Measurements from ENCODE around the gene ZBTB32.

The ZBTB32 gene

DNA sequence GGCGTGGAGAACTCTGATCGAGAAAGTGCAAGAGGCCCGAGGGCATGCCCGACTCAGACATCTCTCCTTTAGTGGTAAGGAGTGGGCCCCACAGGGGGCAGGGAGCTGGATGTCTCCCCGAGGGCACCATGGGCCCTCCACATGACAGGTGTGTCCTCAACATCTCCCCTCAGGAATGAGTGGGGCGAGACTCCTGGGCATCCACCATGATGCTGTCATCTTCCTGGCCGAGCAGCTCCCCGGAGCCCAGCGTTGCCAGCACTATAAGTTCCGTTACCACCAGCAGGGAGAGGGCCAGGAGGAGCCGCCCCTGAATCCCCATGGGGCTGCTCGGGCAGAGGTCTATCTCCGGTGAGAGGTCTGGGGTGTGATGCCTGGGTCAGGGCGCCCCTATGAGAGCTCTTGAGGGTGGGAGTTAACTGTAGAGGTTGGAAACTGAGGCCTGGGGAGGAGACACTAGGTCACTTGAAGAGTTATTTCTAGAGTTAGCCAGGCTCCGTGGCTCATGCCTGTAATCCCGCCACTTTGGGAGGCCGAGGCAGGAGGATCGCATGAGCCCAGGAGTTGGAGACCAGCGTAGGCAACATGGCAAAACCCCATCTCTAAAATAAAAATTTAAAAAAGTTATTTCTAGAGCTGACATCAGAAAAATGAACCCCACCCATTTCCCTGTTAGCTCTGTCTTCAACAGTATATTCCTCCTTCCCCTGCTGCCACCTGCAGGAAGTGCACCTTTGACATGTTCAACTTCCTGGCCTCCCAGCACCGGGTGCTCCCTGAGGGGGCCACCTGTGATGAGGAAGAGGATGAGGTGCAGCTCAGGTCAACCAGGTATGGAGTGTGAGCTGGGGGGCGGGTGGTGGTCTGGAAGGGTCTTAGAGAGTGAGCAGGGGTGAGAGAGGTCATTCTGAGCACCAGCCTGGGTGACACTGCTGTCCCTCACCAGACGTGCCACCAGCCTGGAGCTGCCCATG lies 32.8 kb downstream of the ZBTB32 start:
- DNase-seq (ENCODE audit: low read depth in 2 of 2), result no peak

DNA sequence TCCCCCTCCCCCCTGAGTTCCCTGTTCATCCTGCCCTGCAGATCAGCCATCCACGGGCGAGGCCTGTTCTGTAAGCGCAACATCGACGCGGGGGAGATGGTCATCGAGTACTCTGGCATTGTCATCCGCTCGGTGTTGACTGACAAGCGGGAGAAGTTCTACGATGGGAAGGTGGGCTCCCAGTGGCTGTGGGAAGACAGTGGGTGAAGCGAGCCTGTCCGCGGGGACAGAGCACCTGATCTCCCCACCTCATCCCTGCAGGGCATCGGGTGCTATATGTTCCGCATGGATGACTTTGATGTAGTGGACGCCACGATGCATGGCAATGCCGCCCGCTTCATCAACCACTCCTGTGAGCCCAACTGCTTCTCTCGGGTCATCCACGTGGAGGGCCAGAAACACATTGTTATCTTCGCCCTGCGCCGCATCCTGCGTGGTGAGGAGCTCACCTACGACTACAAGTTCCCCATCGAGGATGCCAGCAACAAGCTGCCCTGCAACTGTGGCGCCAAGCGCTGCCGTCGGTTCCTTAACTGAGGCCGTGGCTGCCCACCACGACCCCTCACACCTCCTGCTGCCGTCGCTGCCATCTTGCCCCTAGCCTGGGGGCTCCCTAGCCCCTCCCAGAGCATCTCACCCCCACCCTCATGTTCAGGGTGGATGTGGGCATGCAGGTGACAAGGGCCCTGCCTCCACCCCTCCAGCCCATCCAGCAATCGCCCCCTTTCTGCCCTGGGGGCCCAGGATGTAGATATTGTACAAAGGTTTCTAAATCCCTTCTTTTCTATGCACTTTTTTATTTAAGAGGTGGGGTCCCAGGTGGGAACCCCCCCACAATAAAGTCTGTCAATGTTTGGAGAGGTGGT lies 33.9 kb downstream of the ZBTB32 start:
- DNase-seq (ENCODE audit: low read depth in 2 of 2), result no peak

DNA sequence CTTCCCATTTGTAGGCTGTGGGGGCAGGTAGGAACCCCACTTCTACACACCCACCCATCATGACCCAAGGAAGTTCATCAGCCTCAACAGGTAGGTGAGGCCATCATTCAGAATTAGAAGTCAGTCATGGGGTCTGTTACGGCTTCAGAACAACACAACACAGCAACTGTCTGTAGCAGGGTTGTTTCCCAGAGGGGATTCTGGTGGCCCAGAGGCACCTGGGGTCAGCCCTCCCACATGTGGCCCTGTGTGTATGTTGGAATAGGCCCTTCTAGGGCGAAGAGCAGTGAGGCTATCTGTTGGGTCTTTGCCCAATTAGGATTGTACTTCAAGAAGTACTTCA lies 34.5 kb downstream of the ZBTB32 start:
- DNase-seq (ENCODE audit: low read depth in 2 of 2), result no peak

DNA sequence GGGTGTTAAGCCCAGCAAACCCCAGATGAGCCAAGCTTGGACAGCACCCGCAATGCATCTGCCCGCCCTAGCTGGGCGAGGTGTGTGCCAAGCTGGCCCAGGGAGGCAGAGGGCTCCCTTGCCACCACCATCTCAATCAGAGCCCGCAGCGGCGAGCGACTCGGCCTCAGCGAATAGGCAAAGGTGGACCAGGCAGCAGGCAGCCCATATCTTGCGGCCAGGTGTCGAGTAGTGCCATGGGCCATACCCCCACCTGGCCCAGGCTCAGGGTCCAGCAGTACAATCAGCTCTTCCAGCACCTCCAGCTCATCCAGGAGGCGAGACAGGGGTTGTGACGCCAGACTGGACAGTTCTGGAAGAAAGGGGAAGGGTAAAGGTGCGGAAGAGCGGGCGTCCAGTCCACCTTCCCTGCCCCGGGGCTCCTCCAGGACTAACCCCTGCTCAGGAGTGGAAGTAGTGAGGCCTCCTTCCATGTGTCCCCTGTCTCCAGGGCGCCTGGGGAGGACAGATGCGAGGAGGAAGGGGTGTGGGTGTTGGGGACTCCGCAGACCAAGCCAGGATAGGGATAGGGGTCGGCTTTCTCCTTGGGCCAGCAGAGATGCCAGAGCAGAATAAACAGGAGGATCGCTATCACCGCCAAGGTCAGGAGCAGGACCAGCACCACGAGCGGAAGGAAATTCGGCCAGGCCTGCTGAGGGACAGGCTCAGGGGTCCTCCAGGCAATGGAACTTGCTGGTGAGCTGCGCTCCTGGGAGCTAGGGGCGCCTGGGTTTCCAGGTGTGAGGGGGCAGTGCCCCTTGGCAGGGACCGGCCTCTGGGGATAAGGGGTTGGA lies 35.1 kb downstream of the ZBTB32 start:
- DNase-seq (ENCODE audit: low read depth in 2 of 2), result no peak

DNA sequence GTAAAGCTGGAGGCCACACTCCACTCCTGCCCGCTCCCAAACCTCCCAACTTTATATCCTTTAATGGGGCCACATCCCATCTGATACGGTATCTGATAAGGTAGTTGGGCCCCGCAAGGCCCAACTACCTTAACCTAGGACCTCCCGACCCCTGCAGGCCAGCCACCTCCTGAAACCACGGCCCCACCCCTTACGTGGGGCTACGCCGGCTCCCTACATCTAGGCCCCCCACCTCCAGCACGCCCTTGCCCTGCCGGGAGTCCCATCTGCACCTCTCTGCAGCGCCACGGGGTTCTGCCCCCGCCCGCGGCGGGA lies 35.7 kb downstream of the ZBTB32 start:
- DNase-seq (ENCODE audit: low read depth in 2 of 2), result no peak

DNA sequence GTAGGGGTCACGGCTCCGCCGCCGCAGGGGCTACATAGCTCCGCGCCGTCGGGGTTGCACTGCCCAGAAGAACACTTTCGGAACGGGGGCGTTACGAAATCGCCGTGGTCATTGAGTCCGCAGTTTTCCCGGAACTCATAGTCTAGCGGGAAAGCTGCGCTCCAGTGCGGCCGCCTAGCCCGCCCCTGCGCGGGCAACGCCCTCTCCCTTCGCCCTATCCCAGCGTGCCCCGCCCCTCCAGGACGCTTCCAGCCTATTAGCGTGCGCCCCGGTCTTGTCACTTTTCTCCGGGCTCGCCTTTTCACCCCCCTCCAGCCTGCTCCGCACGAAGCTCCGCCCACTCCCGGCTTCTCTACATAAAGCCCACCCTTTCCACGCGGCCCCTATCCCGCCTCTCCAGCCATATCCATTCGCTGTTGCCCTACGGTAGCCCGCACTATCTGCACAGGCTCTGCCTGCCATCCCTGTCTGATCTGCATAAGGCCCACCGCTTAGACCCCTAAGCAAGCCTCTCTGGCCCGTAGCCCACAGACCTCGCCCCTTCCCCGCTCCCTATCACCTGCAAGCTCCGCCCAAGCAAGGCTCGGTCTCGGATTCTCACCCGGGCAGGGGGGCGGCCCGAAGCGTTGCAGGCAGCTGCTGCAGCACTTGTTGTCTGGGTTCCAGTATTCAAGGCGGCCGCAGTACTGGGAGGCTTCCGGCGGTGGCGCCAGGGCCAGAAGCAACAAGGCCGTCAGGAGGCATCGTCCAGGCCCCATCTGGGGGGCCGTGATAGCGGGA lies 36.3 kb downstream of the ZBTB32 start:
- DNase-seq (ENCODE audit: low read depth in 2 of 2), result peak; percentile 88 to 96

DNA sequence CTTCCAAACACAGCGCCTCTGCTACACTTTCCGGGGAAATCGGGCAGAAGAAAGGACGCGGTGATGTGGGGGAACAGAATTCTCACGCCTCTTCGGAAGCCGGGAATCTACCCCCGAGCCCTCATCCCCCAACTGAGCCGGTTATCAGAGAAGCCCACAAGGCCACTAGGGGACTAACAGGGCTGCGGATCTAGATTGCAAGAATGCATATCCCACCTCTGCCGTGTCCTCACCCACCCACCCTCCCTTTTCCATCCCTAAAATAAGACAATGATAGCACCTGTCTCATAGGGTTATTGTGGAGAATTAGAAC lies 36.8 kb downstream of the ZBTB32 start:
- DNase-seq (ENCODE audit: low read depth in 2 of 2), result no peak

DNA sequence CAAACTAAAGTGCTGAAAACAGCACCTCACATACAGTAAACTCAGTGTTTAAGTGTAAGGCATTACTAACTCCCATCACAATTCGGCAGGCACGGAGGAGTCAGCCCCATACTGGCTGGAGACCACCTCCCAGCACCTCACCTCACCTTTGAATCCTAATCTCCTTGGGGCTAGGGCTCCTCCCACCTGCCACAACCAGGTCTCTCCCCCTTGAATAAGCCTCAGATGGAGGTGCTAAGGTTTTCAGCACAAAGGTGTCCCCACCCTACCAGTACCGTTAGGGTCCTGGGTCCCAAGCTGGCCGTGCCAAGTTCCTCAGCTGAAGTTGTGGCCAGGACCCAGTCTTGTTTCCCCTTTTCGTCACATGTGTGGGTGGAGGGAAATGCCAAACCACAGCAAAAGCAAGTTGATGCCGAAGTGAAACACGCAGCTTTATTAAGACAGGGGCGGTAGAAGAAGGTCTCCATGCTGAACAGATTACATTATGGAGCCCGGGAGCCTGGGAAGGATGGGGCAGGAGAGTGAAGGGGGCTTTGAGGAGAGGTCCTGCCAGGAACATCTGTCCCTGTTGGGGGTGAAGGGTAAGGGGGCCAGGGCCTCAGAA lies 37.9 kb downstream of the ZBTB32 start, which contains the start of gene IGFLR1:
IGFLR1 (minus strand) TSS at position 332 of the 604 bp plus-strand sequence. CDS start 1,272 bp downstream, outside the sequence.
- peak; percentile 50 to 61 for DNase-seq (ENCODE audit: low read depth in 2 of 2)

DNA sequence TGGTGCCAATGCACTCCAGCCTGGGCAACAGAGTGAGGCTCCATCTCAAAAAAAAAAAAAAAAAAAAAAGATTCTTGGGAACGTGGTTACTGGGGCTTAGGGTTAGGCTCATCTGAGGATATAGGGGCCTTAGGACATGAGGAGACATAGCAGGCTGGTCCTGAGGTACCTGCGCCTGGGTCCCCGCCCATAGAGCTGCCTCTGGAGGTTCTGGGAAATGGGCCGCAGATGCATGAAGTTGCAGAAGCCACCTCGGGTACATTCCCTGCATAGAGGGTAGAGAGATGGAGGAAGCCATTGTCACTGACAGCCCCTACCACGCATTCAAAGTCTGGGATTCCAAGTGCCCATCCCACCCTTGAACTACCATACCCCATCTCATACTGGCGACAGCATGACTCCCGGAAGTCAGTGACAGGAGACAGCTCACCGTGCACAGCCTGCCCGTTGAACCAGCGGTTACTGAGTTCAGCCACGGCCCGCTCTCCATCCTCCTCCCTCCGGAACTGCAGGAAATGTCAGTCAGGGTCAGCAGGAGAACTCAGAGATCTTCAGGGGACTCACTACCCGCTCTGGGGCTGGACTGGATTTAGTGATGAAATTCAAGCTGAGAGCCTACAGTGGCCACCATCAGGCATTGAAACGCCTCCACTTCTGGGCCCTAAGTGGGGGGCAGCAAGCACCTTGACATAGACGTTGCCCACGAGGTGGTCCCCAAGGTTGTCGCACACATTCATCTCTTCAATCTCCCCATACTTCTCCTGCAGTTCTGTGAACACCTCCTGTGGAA lies 39.5 kb downstream of the ZBTB32 start:
- DNase-seq (ENCODE audit: low read depth in 2 of 2), result no peak

DNA sequence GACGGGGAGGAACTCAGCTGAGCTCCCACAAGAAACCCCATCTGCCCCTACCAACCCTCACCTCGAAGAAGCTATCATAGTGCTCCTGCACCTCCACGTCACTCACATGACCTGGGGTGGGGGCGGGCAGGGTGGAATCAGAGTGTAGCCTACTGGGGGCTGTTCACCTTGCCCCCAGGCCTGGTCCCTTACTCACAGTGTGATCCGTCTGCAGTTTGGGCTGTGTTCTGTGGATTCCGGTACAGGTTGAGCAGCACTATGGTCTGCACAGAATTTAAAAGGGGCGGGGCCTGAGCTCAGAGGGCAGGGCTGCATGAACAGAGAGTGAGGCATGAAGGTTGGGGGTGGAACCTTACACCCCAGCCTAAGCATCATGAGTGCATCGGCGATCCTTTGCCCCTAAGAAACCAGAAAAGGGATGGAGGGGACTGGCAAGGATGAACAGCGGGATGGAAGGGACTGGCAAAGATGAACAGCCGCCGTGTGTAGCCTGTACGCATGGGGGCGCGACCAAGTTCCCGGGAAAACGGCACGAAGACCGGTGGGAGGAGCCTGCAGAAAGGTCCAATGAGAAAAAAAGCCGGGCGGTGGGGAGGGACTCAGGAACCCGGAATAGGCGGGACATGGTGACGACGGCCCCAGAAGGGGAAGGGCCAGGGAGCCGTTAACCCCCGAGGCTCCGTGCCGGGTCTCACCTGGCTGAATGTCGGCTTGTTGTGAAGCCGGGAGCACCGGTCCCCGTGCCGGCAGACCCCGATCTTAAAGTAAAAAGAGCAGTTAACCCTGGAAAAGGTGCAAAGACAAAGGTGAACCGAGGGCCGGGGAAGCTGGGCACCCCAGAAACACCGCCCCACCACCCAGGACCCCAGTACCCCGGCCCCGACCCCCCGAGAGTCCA lies 40.3 kb downstream of the ZBTB32 start:
- peak; percentile 89 to 91 for DNase-seq (ENCODE audit: low read depth in 2 of 2)

DNA sequence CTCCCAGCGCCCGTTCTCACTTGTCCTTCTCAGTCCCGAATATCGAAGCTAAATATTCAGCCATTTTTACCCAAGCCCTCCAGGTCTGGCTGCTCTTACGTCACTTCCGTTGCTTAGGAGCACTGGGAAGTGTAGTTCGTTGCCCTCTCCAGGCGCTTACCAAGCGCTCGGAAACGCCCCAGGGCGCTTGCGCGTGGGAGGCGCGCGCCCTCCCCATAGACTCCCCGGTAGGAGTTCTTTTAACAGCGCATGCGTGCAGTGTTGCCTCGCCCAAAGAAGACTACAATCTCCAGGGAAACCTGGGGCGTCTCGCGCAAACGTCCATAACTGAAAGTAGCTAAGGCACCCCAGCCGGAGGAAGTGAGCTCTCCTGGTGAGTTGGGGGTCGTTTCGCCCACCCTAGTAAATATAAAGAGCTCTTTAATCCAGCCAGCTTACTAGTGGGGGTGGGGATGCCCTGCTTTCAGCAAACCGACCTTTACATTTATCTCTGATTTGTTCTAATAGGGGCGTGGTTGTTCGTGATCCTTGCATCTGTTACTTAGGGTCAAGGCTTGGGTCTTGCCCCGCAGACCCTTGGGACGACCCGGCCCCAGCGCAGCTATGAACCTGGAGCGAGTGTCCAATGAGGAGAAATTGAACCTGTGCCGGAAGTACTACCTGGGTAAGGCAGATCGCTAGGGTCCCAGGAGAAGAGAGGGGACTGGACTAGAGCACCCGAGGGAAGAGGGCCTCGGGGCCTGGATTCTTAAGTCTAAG lies 41.1 kb downstream of the ZBTB32 start, which contains the start of the genes PSENEN and U2AF1L4:
PSENEN (plus strand) TSS at position 324 of the 759 bp plus-strand sequence; CDS start at position 604, 280 bp downstream.
U2AF1L4 (minus strand) TSS at position 91 of the 759 bp plus-strand sequence; CDS start at position 64, 27 bp downstream.
- peak; percentile 89 to 91 for DNase-seq (ENCODE audit: low read depth in 2 of 2)

DNA sequence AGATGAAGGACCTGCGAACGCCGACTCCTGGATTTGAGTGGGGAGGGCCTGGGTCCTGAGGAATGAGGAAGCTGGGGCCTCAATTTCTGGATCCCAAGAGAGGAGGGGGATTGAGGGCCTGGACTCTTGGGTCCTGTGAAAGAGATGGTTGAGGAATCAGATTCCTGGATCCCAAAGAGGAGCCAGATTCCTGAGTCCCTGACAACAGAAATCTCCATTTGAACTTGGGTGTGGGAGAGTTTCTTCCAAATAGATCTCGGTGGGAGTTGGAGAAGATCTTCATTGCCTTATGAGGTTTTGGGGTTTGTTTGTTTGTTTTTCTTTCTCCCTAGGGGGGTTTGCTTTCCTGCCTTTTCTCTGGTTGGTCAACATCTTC lies 41.7 kb downstream of the ZBTB32 start:
- DNase-seq (ENCODE audit: low read depth in 2 of 2), result no peak

DNA sequence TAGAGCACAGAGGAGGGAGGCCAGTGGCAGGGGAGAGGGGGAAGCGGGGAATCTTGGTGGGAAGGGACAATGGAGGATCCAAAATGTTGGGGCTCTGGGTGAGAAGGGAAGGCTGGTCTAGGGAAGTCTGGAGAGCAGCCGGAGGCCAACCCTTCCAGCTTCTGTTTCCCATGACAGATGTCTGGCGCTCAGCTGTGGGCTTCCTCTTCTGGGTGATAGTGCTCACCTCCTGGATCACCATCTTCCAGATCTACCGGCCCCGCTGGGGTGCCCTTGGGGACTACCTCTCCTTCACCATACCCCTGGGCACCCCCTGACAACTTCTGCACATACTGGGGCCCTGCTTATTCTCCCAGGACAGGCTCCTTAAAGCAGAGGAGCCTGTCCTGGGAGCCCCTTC lies 42.2 kb downstream of the ZBTB32 start:
- DNase-seq (ENCODE audit: low read depth in 2 of 2), result no peak

DNA sequence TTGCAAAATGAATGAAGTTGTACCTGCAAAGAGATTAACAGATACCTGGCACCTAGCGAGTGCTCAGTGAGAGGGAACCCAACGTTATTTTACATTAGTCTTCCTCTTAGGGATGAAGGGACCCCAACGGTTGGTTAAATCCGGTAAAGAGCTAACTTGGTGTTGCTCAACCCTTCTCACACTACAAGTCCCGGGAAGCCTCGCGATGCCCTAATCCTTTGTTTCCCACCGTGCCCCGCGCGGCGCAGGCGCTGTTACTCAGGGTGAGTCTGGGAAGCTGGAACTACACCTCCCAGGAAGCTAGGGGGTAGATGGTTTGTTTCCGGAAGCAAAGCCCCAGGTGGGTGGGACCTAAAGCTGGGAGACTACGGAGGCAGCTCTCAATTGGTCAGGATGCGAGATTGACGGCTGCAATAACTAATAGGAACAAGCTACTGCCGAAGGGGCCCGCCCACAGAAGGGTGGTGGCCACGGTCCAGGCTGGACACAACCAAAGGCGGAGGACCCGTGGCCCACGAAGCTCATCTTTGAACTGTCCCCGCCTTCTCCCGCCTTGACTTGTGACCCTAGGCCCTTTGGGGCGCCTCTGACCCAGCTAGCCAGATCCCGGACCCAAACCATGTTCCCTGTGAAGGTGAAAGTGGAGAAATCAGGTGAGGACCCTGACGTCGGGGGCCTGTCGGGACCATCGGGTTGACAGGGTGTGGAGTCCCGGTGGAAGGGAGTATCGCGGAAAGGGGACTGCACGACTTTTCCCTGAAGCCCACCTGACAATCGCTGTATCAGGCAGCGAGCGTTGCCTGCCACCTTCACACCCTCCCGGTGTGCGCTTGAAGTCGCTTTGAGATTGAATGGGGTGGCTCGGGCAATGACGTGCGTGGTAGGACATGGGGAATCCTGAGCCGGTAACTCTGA lies 44.0 kb downstream of the ZBTB32 start, which contains the start of gene LIN37:
LIN37 (plus strand) TSS at position 471 of the 915 bp plus-strand sequence; CDS start at position 620, 149 bp downstream.
- DNase-seq (ENCODE audit: low read depth in 2 of 2), result peak; percentile 96 to 97

DNA sequence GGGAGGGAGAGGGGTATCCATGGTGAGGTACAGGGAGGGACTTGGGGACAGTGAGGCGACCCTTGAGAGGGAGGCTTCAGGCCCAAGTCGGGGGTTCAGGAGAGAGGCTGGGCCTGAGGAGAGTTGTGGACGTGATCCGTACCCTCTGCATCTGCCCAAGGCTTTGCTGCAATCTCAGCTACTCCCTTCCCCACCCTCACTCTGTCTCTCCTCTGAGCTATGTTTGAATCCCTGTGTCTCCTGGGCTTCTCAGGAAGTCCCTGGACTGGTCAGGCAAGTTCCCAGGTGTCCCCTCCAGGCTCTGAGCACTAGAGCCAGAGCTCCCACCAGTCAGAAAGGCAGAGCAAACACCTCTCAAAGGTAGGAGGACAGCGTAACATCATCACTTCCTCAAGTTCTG lies 45.8 kb downstream of the ZBTB32 start:
- no peak for DNase-seq (ENCODE audit: low read depth in 2 of 2)

DNA sequence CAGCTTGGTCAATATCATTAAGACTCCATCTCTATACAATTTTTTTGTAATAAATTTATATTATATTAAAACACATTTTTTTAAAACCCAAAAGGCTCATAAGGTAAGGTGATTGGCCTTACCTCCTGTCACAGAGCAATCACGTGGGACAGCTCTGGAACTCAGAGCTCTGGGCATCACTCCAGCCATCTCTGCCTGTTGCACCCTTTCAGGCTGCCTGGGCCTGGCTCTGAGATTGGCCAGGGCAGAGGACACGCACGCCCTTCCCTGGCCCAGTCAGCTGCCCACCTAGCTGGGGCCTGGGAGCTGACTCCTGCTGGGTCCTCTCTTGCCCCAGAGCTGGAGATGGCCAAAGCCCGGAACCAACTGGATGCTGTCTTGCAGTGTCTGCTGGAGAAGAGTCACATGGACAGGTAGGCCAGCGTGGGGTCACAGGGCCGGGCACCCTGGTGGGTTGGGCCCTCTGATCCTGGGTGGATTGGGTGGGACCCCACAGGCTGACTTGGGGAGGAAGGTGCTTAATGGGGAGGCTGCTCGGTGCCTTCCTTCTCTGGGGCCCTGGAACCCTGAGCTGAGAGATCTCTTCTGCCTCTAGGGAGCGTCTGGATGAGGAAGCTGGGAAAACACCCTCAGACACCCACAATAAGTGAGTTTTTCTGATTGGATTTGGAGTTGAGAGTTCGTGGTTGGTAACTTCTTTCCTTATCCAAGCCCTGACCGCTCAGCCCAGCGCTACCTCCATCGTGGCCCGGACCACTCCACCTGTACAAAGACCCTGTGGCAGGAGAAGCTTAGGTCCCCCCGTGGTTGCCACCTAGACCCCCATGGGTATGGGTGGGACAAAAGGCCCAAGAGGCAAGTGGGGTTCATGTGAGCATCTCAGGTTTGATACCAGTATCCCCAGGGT lies 47.7 kb downstream of the ZBTB32 start:
- DNase-seq (ENCODE audit: low read depth in 2 of 2), result no peak

All from stimulated activated CD4-positive, alpha-beta T cell treated with anti-CD3 and anti-CD28 coated beads, Interleukin-12 subunit alpha, Interleukin-12 subunit beta, amount 100 ng/mL, for 24 hours (primary cell).